Activated T-helper 2 cell treated with anti-CD3 and anti-CD28 coated beads, Interferon-gamma antibody, Interleukin-2, Interleukin-4, amounts not matched to agents 10 μg/mL and 5 μg/mL and 100 μg/mL, durations not matched to agents 14 hours and 24 hours and 36 hours (primary cell): ENCODE results near the gene NFATC2. TPM values are rescaled to one million over a fixed set of nuclear protein-coding genes. Genes with fewer than 3 reads are reported as not detected.
A peak's percentile ranks its signal among the peaks of the same experiment; 100 is the strongest.

Source experiments
- DNase-seq: peaks from one replicate; pipeline ENCODE4 v3.0.0; 2021; ENCODE audit warnings: low spot score
- H3K27ac Mint-ChIP-seq: one replicate; pipeline ENCODE4 v1.8.0; 2021; ENCODE audit warnings: mixed read lengths
- H3K27me3 Mint-ChIP-seq: one replicate; pipeline ENCODE4 v1.8.0; 2021; ENCODE audit warnings: low read depth, mixed read lengths
- H3K36me3 Mint-ChIP-seq: one replicate; pipeline ENCODE4 v1.8.0; 2021; ENCODE audit warnings: low read depth, mixed read lengths
- H3K4me1 Mint-ChIP-seq: one replicate; pipeline ENCODE4 v1.8.0; 2021; ENCODE audit warnings: low read depth, mixed read lengths
- H3K4me3 Mint-ChIP-seq: one replicate; pipeline ENCODE4 v1.8.0; 2021; ENCODE audit warnings: low read depth, mild to moderate bottlenecking, moderate library complexity, mixed read lengths
- H3K9me3 Mint-ChIP-seq: one replicate; pipeline ENCODE4 v1.8.0; 2021; ENCODE audit warnings: mixed read lengths
- intact Hi-C: fragments of 100-400 bp; cut with micrococcal nuclease; formaldehyde crosslinking; loops from one replicate; pipeline ENCODE4 v1.15.1; 2023
- total RNA-seq: library from RNA; stranded (reverse); gene quantifications from 2 replicates; pipeline ENCODE4 v1.2.3, GENCODE V29; 2022

The NFATC2 gene
- total RNA-seq, 1 donor from 2014 or later: 67.1 TPM

DNA sequence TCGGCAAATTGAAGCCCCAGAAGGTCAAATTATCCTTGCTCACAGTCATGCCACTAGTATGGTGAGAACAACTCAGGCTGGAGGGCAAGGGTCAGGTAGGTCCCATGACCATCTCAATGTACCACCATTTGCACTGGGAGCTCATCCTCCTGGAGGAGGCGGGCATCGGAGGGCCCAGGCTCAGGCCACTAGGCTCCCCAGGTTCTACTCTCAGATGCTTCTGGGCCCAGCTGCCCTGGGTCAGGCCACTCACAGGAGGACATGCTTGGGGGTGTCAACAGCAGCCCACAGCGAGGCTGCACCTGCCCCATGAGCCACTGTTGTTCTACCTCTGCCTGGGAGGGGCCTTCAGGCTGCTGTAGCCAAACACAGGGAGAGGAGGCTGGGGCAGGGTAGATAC, 39.1 kb downstream of the NFATC2 start:
- intact Hi-C loops: no loop called here
- H3K9me3 Mint-ChIP-seq: no peaks in the 10 kb centered on the region
- H3K27ac Mint-ChIP-seq: no peak overlapping the region
- no peak overlapping the region for H3K4me3 Mint-ChIP-seq
- no peak for DNase-seq
- no peaks in the 10 kb centered on the region for H3K27me3 Mint-ChIP-seq
- H3K36me3 Mint-ChIP-seq: peaks cover 67% of the 10 kb centered on the region
- H3K4me1 Mint-ChIP-seq: peaks cover 57% of the 10 kb centered on the region

GRCh38 chr20:51500936-51501335, 41.6 kb downstream of the NFATC2 start:
- no peaks in the 10 kb centered on the region for H3K27me3 Mint-ChIP-seq
- peak overlapping the region; percentile 75 for H3K27ac Mint-ChIP-seq
- no peaks in the 10 kb centered on the region for H3K9me3 Mint-ChIP-seq
- H3K4me1 Mint-ChIP-seq: peaks cover 72% of the 10 kb centered on the region
- H3K4me3 Mint-ChIP-seq: no peak overlapping the region
- intact Hi-C loops: loop anchor here (1.0 to 2.0 kb wide), 5 partner anchors 11 to 114 kb away; no protein-coding TSS in a partner anchor
- peaks cover 67% of the 10 kb centered on the region for H3K36me3 Mint-ChIP-seq
- DNase-seq: no peak

GRCh38 chr20:51500311-51500710, 42.2 kb downstream of the NFATC2 start:
- Mint-ChIP-seq H3K9me3 (no peaks in the 10 kb centered on the region), H3K27ac (peak overlapping the region; percentile 79), H3K27me3 (no peaks in the 10 kb centered on the region), H3K36me3 (peaks cover 68% of the 10 kb centered on the region), H3K4me1 (peaks cover 74% of the 10 kb centered on the region), H3K4me3 (no peak overlapping the region)
- peak; percentile 46 for DNase-seq
- intact Hi-C loops: loop anchor here (1.0 to 2.0 kb wide), 5 partner anchors 12 to 114 kb away; no protein-coding TSS in a partner anchor

- intact Hi-C loops: loop anchor here (1.0 kb wide), 1 partner anchor 95 kb away; no protein-coding TSS in a partner anchor
- peaks cover 74% of the 10 kb centered on the region for H3K36me3 Mint-ChIP-seq
- H3K4me1 Mint-ChIP-seq: peaks cover 80% of the 10 kb centered on the region
- peak overlapping the region; percentile 60 for H3K4me3 Mint-ChIP-seq
- H3K27ac Mint-ChIP-seq: peak overlapping the region; percentile 88
- H3K27me3 Mint-ChIP-seq: no peaks in the 10 kb centered on the region
- H3K9me3 Mint-ChIP-seq: no peaks in the 10 kb centered on the region
- DNase-seq: no peak
These were observed 43.6 kb downstream of the NFATC2 start for GRCh38 chr20:51498765-51499540.

- Mint-ChIP-seq H3K27ac (peak overlapping the region; percentile 88), H3K9me3 (no peaks in the 10 kb centered on the region), H3K27me3 (no peaks in the 10 kb centered on the region), H3K36me3 (peaks cover 76% of the 10 kb centered on the region), H3K4me3 (peak overlapping the region; percentile 60), H3K4me1 (peaks cover 83% of the 10 kb centered on the region)
- DNase-seq: peak; percentile 27
- intact Hi-C loops: loop anchor here (1.0 kb wide), 1 partner anchor 94 kb away; no protein-coding TSS in a partner anchor
These were observed 44.7 kb downstream of the NFATC2 start for GRCh38 chr20:51497542-51498467.

GRCh38 chr20:51496964-51497363, 45.6 kb downstream of the NFATC2 start:
- H3K9me3 Mint-ChIP-seq: no peaks in the 10 kb centered on the region
- H3K36me3 Mint-ChIP-seq: peaks cover 77% of the 10 kb centered on the region
- H3K4me1 Mint-ChIP-seq: peaks cover 83% of the 10 kb centered on the region
- H3K27me3 Mint-ChIP-seq: no peaks in the 10 kb centered on the region
- intact Hi-C loops: no loop called here
- peak overlapping the region; percentile 88 for H3K27ac Mint-ChIP-seq
- DNase-seq: no peak
- H3K4me3 Mint-ChIP-seq: peak overlapping the region; percentile 60

DNA sequence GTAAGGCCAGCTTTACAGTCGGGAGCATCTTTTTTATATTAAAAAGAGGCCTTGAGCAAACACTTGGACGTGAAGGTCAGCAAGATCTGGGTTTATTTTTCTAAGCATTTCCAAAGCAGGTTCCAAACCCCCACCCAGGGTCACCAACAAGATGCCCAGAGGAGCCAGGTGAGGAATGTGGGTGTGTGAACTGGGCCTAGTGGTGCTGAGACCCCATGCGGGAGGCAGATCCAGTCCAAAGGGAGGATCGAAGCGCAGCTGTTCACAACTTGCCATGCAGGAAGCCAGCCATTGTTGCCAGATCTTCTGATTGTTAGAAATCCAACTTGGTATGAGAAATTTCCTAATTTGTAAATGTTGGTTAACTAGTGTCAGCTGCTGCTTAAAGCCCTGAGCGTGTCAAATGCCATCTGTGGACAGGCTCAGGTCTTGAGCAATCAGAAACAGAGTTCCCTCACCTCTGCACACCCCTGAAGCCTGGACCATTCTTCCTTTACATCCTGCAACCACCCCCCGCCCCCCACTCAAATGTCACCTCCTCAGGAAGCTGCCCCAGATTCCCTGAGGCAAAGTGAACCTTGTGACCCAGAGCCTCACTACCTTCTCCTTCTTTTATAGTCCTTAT, 46.5 kb downstream of the NFATC2 start:
- peaks cover 84% of the 10 kb centered on the region for H3K4me1 Mint-ChIP-seq
- DNase-seq: no peak
- H3K36me3 Mint-ChIP-seq: peaks cover 83% of the 10 kb centered on the region
- H3K27me3 Mint-ChIP-seq: no peaks in the 10 kb centered on the region
- no peak overlapping the region for H3K4me3 Mint-ChIP-seq
- H3K27ac Mint-ChIP-seq: peak overlapping the region; percentile 60
- no peaks in the 10 kb centered on the region for H3K9me3 Mint-ChIP-seq
- intact Hi-C loops: no loop called here

DNA sequence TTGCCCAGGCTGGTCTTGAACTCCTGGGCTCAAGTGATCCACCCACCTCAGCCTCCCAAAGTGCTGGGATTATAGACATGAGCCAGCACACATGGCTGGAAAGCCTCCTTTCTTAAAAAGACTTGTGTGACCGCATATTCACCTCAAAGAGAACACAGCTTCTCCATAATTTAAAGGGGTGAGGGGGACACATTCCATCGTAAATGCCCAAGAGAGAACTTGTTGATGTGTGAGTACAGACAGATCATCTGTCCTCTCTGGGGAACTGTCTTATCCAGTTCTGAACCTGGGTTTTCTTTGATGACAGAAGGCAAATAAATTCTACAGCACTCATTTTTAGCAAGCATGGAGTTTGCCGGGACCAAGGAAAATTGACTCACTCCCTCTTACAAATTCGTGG, 47.2 kb downstream of the NFATC2 start:
- Mint-ChIP-seq H3K4me3 (no peak overlapping the region), H3K27me3 (no peaks in the 10 kb centered on the region)

GRCh38 chr20:51494241-51495110, 48.0 kb downstream of the NFATC2 start:
- intact Hi-C loops: no loop called here
- peaks cover 83% of the 10 kb centered on the region for H3K4me1 Mint-ChIP-seq
- H3K4me3 Mint-ChIP-seq: peak overlapping the region; percentile 41
- H3K9me3 Mint-ChIP-seq: no peaks in the 10 kb centered on the region
- no peaks in the 10 kb centered on the region for H3K27me3 Mint-ChIP-seq
- H3K36me3 Mint-ChIP-seq: peaks cover 92% of the 10 kb centered on the region
- DNase-seq: no peak
- H3K27ac Mint-ChIP-seq: peak overlapping the region; percentile 64

More for the DNA sequence above, 47.2 kb downstream of the NFATC2 start:
- no peak for DNase-seq
- no peaks in the 10 kb centered on the region for H3K9me3 Mint-ChIP-seq
- H3K27ac Mint-ChIP-seq: peak overlapping the region; percentile 64
- H3K36me3 Mint-ChIP-seq: peaks cover 89% of the 10 kb centered on the region
- H3K4me1 Mint-ChIP-seq: peaks cover 85% of the 10 kb centered on the region
- intact Hi-C loops: no loop called here

DNA sequence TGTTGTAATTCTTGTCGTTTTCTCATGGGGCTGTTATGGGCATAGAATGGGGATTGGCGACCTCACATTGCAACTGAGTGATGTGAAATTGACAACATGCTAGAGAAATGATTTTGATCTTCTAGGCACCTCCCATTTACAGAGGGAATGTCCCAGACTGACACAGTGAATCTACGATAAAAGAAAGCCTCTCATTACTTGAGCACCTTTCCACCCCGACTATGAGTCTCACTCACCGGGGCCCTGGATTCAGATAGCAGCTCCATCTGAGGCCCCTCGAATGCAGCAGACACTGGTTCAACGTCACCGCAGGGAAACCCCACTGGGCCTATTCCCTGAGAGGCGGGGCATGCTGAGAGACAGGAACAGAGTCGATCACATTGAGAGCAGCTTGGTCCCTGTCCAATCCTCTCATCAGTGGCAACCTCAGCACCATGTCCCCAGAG, 49.1 kb downstream of the NFATC2 start:
- no peak overlapping the region for H3K27ac Mint-ChIP-seq

GRCh38 chr20:51492167-51493092, 50.1 kb downstream of the NFATC2 start:
- DNase-seq: no peak
- intact Hi-C loops: no loop called here
- no peaks in the 10 kb centered on the region for H3K9me3 Mint-ChIP-seq
- H3K4me1 Mint-ChIP-seq: peaks cover 78% of the 10 kb centered on the region
- H3K4me3 Mint-ChIP-seq: no peak overlapping the region
- no peaks in the 10 kb centered on the region for H3K27me3 Mint-ChIP-seq
- peaks cover 93% of the 10 kb centered on the region for H3K36me3 Mint-ChIP-seq
- no peak overlapping the region for H3K27ac Mint-ChIP-seq

More for the DNA sequence above, 49.1 kb downstream of the NFATC2 start:
- Mint-ChIP-seq H3K27me3 (no peaks in the 10 kb centered on the region), H3K4me1 (peaks cover 79% of the 10 kb centered on the region), H3K36me3 (peaks cover 90% of the 10 kb centered on the region), H3K4me3 (no peak overlapping the region), H3K9me3 (no peaks in the 10 kb centered on the region)
- DNase-seq: no peak
- intact Hi-C loops: no loop called here
